Islet of Langerhans (tissue), 1 donor: ENCODE measurements around the gene OLFML2A.

Source experiments
- FAIRE-seq: peaks from one replicate; lab custom pipeline; 2011; peaks lifted over from hg19 to GRCh38; lab: Jason Lieb, UNC

OLFML2A gene

GRCh38 chr9:124854161-124854560 lies 77.2 kb downstream of the OLFML2A start:
- no peak for FAIRE-seq

DNA sequence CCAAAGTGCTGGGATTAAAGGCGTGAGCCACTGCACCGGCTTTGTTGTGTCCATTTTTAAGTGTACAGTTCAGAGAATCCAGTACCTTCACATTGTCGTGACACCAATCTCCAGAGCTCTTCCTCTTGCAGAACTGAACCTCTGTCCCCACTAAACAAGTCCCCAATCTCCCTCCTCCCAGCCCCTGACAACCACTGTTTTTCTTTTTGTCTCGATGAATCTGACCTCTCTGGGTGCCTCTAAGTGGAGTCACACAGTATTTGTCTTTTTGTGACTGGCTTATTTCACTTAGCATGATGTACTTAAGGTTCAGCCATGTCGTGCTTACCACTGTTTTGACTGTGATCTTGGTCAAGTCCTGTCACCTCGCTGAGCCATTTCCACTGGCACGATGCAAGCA lies 77.9 kb downstream of the OLFML2A start:
- FAIRE-seq = no peak

GRCh38 chr9:124855566-124855943 lies 78.6 kb downstream of the OLFML2A start:
- FAIRE-seq = no peak

- FAIRE-seq = no peak
Measured at GRCh38 chr9:124855944-124856765, 79.2 kb downstream of the OLFML2A start.

GRCh38 chr9:124857533-124858162 lies 80.7 kb downstream of the OLFML2A start:
- no peak for FAIRE-seq

GRCh38 chr9:124858330-124859046 lies 81.6 kb downstream of the OLFML2A start:
- FAIRE-seq = no peak

GRCh38 chr9:124859803-124860581 lies 83.1 kb downstream of the OLFML2A start:
- no peak for FAIRE-seq

DNA sequence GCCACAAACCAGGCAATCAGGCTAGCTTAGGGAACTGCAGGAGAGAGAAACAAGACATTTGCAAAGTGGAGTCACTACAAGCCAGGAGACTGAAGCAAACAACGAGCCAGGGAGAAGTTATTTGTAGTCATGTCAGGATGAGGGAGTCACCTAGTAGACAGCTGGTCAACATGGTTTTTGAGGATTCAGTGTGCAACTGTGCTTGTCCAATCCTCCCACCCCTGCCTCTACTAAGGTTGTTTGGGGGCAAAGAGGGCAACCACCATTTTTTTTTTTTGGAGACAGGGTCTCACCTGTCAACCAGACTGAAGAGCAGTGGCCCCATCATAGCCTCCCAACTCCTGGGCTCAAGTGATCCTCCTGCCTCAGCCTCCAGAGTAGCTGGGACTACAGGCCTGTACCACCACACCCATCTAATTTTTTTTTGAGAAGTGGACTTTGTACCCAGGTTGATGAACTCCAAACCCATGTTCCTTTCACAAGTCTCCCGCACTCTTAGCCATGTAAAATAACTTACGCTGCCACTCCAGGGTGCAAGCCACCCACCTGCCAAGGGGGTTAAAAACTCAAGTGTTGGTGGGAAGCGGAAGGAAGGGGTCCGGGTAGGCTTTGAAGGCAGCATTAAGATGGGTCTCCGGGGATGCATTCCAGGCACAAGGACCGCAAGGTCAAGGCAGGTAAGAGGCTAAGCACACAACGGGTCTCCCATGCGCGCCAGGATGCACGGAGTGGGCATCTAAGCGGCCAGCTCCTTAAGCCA lies 83.8 kb downstream of the OLFML2A start:
- FAIRE-seq = no peak

- no peak for FAIRE-seq
Measured at GRCh38 chr9:124861342-124862229, 84.7 kb downstream of the OLFML2A start, which contains the start of the genes ARPC5L and RPL35. Gene ARPC5L (plus strand): TSS chr9:124862130. CDS start chr9:124869291, 7,161 bp downstream. Gene RPL35 (minus strand): TSS chr9:124861957. CDS start chr9:124861912, 45 bp downstream.

- FAIRE-seq = no peak
Measured at GRCh38 chr9:124863371-124863871, 86.5 kb downstream of the OLFML2A start.
